Suprapubic skin (tissue), 4 donors: ENCODE measurements around the gene SLC38A11. TPM values are rescaled to one million over a fixed set of nuclear protein-coding genes. Genes with fewer than 3 reads are reported as not detected.

Experiments used
- DNase-seq, 2 donors: peaks; one replicate each; pipeline ENCODE4 v3.0.0-alpha.2; 2019; ENCODE audit warnings: low spot score in 2 of 2
- H3K27ac ChIP-seq: fragments of 200-600 bp; sonication (generic); one replicate; pipeline ENCODE4 v1.5.1; 2019
- H3K27me3 ChIP-seq: fragments of 200-600 bp; sonication (generic); one replicate; pipeline ENCODE4 v1.5.1; 2019
- H3K36me3 ChIP-seq: fragments of 200-600 bp; sonication (generic); one replicate; pipeline ENCODE4 v1.5.1; 2019
- H3K4me1 ChIP-seq: fragments of 200-600 bp; sonication (generic); one replicate; pipeline ENCODE4 v1.5.1; 2019
- H3K4me3 ChIP-seq: fragments of 200-600 bp; sonication (generic); one replicate; pipeline ENCODE4 v1.5.1; 2019; ENCODE audit warnings: mild to moderate bottlenecking
- H3K9me3 ChIP-seq: fragments of 200-600 bp; sonication (generic); one replicate; pipeline ENCODE4 v1.5.1; 2019
- CTCF ChIP-seq, 2 donors: fragments of 200-600 bp in 1 of 2; fragments of 450-650 bp in 1 of 2; sonication (generic) in 1 of 2; IDR thresholded peaks; one replicate each; pipeline ENCODE4 v1.5.1; 2016 to 2019; ENCODE audit warnings: antibody characterized with exemption in 2 of 2, mild to moderate bottlenecking in 1 of 2, moderate library complexity in 1 of 2
- EP300 ChIP-seq: sonication (generic); formaldehyde crosslinking; IDR thresholded peaks from one replicate; pipeline ENCODE4 v1.6.1; 2017; ENCODE audit warnings: antibody characterized with exemption
- POLR2A ChIP-seq, 2 donors: fragments of 450-650 bp; IDR thresholded peaks; one replicate each; pipeline ENCODE4 v1.6.1; 2017; ENCODE audit warnings: antibody characterized with exemption in 2 of 2, mild to moderate bottlenecking in 2 of 2, moderate library complexity in 2 of 2
- POLR2AphosphoS5 ChIP-seq, 3 donors: sonication (generic); formaldehyde crosslinking; IDR thresholded peaks; one replicate each; pipeline ENCODE4 v1.6.1; 2017; ENCODE audit warnings: antibody characterized with exemption in 3 of 3
- WGBS: methylation state at CpG from one replicate; pipeline ENCODE4 v1.1.5; 2018; 5-methylcytosine and 5-hydroxymethylcytosine counted together
- total RNA-seq, 4 donors: library from RNA; depleted of rRNA; stranded (reverse); fragments of >200 nt; gene quantifications; one replicate each; pipeline ENCODE4 v1.1.0, GENCODE V29; 2016

The SLC38A11 gene
- total RNA-seq, 4 donors from 2014 or later, result 0.42 to 1.1 (median 0.52) TPM; not detected in 1

DNA sequence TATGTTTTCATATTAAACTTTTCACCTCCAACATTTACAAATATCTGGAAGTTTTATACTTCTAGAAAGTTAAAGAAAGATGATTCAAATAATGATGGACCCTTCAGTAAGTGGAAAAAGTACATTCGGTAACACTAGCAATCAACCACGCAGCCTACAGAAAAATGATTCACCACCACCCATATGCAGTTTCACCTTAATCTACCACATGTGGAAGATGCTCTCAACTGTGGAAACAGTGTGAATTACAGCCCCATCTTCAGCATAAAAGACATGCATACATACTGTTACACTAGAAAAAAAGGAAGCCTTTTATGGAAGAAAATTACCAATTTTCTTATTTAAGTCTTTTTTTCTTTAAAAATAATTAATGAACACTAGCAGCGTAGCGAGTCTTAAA is 1.1 kb downstream of the SLC38A11 start:
- Histone ChIP-seq H3K9me3 (no peaks in the 10 kb centered on the region), H3K27me3 (peaks cover 30% of the 10 kb centered on the region), H3K36me3 (no peaks in the 10 kb centered on the region), H3K4me1 (peaks cover 10% of the 10 kb centered on the region), H3K27ac (no peak overlapping the region), H3K4me3 (no peak overlapping the region)
- WGBS, result 85% methylated on average over 4 of the region's 4 CpGs
- TF ChIP-seq POLR2A (IDR thresholded peaks at IDR 0.05) (no peak), POLR2AphosphoS5 (IDR thresholded peaks at IDR 0.05) (no peak), EP300 (no peak), CTCF (IDR thresholded peaks at IDR 0.05) (no peak)
- DNase-seq, result no peak

GRCh38 chr2:164953279-164953678 is 2.0 kb downstream of the SLC38A11 start:
- Histone ChIP-seq H3K27ac (no peak overlapping the region), H3K9me3 (no peaks in the 10 kb centered on the region), H3K4me1 (peaks cover 10% of the 10 kb centered on the region), H3K27me3 (peaks cover 30% of the 10 kb centered on the region), H3K36me3 (no peaks in the 10 kb centered on the region), H3K4me3 (no peak overlapping the region)
- no peak for TF ChIP-seq EP300
- TF ChIP-seq POLR2A (IDR thresholded peaks at IDR 0.05), result no peak
- no peak for TF ChIP-seq POLR2AphosphoS5 (IDR thresholded peaks at IDR 0.05)
- TF ChIP-seq CTCF (IDR thresholded peaks at IDR 0.05), result no peak
- no peak for DNase-seq
- WGBS, result 64% methylated on average over 3 of the region's 3 CpGs

- Histone ChIP-seq H3K9me3 (no peaks in the 10 kb centered on the region), H3K4me1 (peaks cover 10% of the 10 kb centered on the region), H3K4me3 (no peak overlapping the region), H3K36me3 (no peaks in the 10 kb centered on the region), H3K27ac (no peak overlapping the region), H3K27me3 (peaks cover 30% of the 10 kb centered on the region)
- WGBS, result 70% methylated on average over 8 of the region's 8 CpGs
- TF ChIP-seq POLR2A (IDR thresholded peaks at IDR 0.05) (no peak), EP300 (no peak)
- DNase-seq, result no peak
Observed at GRCh38 chr2:164952057-164952702, 3.1 kb downstream of the SLC38A11 start.

DNA sequence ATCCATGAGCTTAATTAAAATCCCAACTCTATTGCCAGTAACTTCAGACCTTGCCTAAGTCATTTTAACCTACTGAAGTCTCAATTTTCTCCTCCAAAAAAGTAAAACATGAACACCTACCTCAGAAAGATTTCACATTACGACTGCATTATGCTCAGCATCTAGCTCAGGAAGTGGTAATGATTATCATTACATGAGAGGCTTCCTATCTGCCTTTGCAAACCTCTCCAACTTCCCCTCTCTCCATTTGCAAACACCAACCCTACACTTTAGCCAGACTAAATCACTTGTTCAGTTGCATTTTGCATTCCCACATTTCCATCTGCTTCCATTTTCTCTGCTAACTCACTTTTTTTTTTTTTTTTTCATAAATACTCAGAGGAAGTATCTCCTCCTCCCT is 6.8 kb downstream of the SLC38A11 start:
- Histone ChIP-seq H3K36me3 (no peaks in the 10 kb centered on the region), H3K27me3 (peaks cover 17% of the 10 kb centered on the region), H3K9me3 (no peaks in the 10 kb centered on the region), H3K4me3 (no peak overlapping the region), H3K4me1 (no peaks in the 10 kb centered on the region), H3K27ac (no peak overlapping the region)
- DNase-seq, result no peak
- whole genome bisulfite sequencing, result 66% methylated on average over 1 of the region's 1 CpG
- TF ChIP-seq EP300, result no peak
- no peak for TF ChIP-seq POLR2A (IDR thresholded peaks at IDR 0.05)

DNA sequence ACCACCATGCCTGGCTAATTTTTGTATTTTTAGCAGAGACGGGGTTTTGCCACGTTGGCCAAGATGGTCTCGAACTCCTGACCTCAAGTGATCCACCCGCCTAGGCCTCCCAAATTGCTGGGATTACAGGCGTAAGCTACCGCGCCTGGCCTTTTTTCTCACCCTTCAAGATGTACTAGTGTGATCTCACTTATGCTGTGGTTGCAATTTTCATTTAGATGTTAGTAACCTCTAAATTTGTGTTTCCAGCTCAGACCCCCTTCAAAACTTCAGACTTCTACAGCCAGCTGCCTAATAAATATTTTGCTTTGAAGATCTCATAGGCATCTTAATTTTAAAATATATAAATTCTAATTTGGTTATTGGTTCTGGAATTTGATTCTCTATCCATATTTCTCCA is 8.0 kb downstream of the SLC38A11 start:
- Histone ChIP-seq H3K4me3 (no peak overlapping the region), H3K36me3 (no peaks in the 10 kb centered on the region), H3K4me1 (no peaks in the 10 kb centered on the region), H3K27ac (no peak overlapping the region), H3K9me3 (no peaks in the 10 kb centered on the region), H3K27me3 (peaks cover 10% of the 10 kb centered on the region)
- 89% methylated on average over 7 of the region's 7 CpGs for WGBS
- no peak for DNase-seq
- no peak for TF ChIP-seq EP300
- TF ChIP-seq CTCF (IDR thresholded peaks at IDR 0.05), result no peak
- TF ChIP-seq POLR2A (IDR thresholded peaks at IDR 0.05), result no peak
- TF ChIP-seq POLR2AphosphoS5 (IDR thresholded peaks at IDR 0.05), result no peak

DNA sequence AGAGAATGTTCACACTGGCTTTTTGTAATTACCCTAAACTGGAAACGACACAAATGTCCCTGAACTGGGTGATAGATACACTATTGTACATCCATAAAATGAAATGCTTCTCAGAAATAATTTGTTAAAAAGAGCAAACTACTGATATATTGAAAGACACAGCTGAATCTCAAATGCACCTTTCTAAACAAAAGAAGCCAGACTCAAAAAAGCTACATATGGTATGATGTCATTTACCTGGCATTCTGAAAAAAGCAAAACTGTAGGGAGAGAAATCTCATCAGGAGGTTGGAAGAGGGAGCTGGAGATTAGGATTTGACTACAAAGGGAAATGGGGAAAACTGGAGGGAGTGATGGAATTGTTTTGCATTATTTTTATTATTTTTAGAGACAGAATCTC is 12.0 kb downstream of the SLC38A11 start:
- Histone ChIP-seq H3K4me1 (no peaks in the 10 kb centered on the region), H3K27me3 (no peaks in the 10 kb centered on the region), H3K4me3 (no peak overlapping the region), H3K9me3 (no peaks in the 10 kb centered on the region), H3K36me3 (no peaks in the 10 kb centered on the region), H3K27ac (no peak overlapping the region)
- TF ChIP-seq POLR2AphosphoS5 (IDR thresholded peaks at IDR 0.05) (no peak), POLR2A (IDR thresholded peaks at IDR 0.05) (no peak), EP300 (no peak), CTCF (IDR thresholded peaks at IDR 0.05) (no peak)
- DNase-seq, result no peak
- 73% methylated on average over 1 of the region's 1 CpG for WGBS
